Left lung (tissue), 10 donors: ENCODE data around the gene PRG2. TPM values are rescaled to one million over a fixed set of nuclear protein-coding genes. Genes with fewer than 3 reads are reported as not detected.

Source experiments
- ATAC-seq: fragments of 200-7000 bp; cut with Tn5 transposase; one replicate; pipeline ENCODE4 v1.9.1; 2020; ENCODE audit warnings: moderate library complexity
- DNase-seq, 4 donors: peaks; one replicate each; pipeline ENCODE4 v3.0.0-alpha.2; 2013 to 2020
- H3K27ac ChIP-seq, 2 donors: fragments of 200-600 bp; sonication (generic) in 1 of 2; one replicate each; pipeline versions ENCODE4 v1.5.0 to v1.8.0; 2020 to 2021
- H3K27me3 ChIP-seq, 2 donors: fragments of 200-600 bp; sonication (generic) in 1 of 2; one replicate each; pipeline versions ENCODE4 v1.5.0 to v1.8.0; 2020 to 2021
- H3K36me3 ChIP-seq, 2 donors: fragments of 200-600 bp; sonication (generic) in 1 of 2; one replicate each; pipeline versions ENCODE4 v1.5.0 to v1.8.0; 2020 to 2021
- H3K4me1 ChIP-seq, 2 donors: fragments of 200-600 bp; one replicate each; pipeline ENCODE4 v1.8.0; 2021
- H3K4me3 ChIP-seq, 2 donors: fragments of 200-600 bp; sonication (generic) in 1 of 2; one replicate each; pipeline versions ENCODE4 v1.5.0 to v1.8.0; 2020 to 2021; ENCODE audit warnings: mild to moderate bottlenecking in 1 of 2
- H3K9me3 ChIP-seq, 2 donors: fragments of 200-600 bp; sonication (generic) in 1 of 2; one replicate each; pipeline versions ENCODE4 v1.5.0 to v1.8.0; 2020 to 2021
- CTCF ChIP-seq, 2 donors: fragments of 200-600 bp; sonication (generic) in 1 of 2; IDR thresholded peaks; one replicate each; pipeline versions ENCODE4 v1.5.0 to v1.8.0; 2021; ENCODE audit warnings: antibody characterized with exemption in 2 of 2
- intact Hi-C, 2 donors: fragments of 100-400 bp; cut with DNase I; formaldehyde crosslinking; loops; one replicate each; pipeline versions ENCODE4 v1.11.2 to v1.14.2; 2022
- polyA plus RNA-seq, 6 donors: library from polyadenylated mRNA; unstranded; fragments of 120-200 nt; gene quantifications; one replicate each; pipeline ENCODE4 v1.2.1, GENCODE V29; 2013; ENCODE audit not compliant: insufficient read length in 6 of 6
- total RNA-seq, 2 donors: library from RNA; stranded (reverse); fragmentation: NEBNext Ultra II Directional; extraction: Animal tissue kit (Norgen Biotek cat#: 25700); gene quantifications; one replicate each; pipeline ENCODE4 v1.2.1, GENCODE V29; 2021
- donor health status: DM: no; HTN: yes; CAD: no.
- donor health status: DM: no; HTN: no; CAD: no.

The PRG2 gene
- total and polyA plus RNA-seq, 8 donors: 0.34 to 1.7 (median 1.3) TPM; not detected in 1

GRCh38 chr11:57376095-57377090 lies 14.1 kb downstream of the PRG2 start:
- DNase-seq: no peak
- TF ChIP-seq CTCF (IDR thresholded peaks at IDR 0.05): no peak
- Histone ChIP-seq H3K36me3 (no peaks in the 10 kb centered on the region), H3K4me3 (no peak overlapping the region), H3K4me1 (no peaks in the 10 kb centered on the region), H3K27me3 (peaks cover 0 to 13% of the 10 kb centered on the region in 2 donors), H3K27ac (no peak overlapping the region), H3K9me3 (no peaks in the 10 kb centered on the region)
- intact Hi-C loops: no loop called here
- no peak for ATAC-seq

GRCh38 chr11:57375490-57375889 lies 15.0 kb downstream of the PRG2 start:
- DNase-seq: peak in 1 of 4 donors; percentile 41
- intact Hi-C loops: no loop called here
- peaks cover 0 to 13% of the 10 kb centered on the region in 2 donors for H3K27me3 ChIP-seq
- no peaks in the 10 kb centered on the region for H3K36me3 ChIP-seq
- no peak for TF ChIP-seq CTCF (IDR thresholded peaks at IDR 0.05)
- H3K27ac ChIP-seq: no peak overlapping the region
- no peaks in the 10 kb centered on the region for H3K4me1 ChIP-seq
- H3K9me3 ChIP-seq: no peaks in the 10 kb centered on the region
- ATAC-seq: no peak
- H3K4me3 ChIP-seq: no peak overlapping the region

GRCh38 chr11:57374966-57375365 lies 15.5 kb downstream of the PRG2 start:
- Histone ChIP-seq H3K27ac (no peak overlapping the region), H3K27me3 (peaks cover 0 to 13% of the 10 kb centered on the region in 2 donors), H3K4me1 (no peaks in the 10 kb centered on the region), H3K9me3 (no peaks in the 10 kb centered on the region), H3K4me3 (no peak overlapping the region), H3K36me3 (no peaks in the 10 kb centered on the region)
- TF ChIP-seq CTCF (IDR thresholded peaks at IDR 0.05): no peak
- intact Hi-C loops: no loop called here
- DNase-seq (no peak), ATAC-seq (no peak)

- DNase-seq (no peak), ATAC-seq (no peak)
- no peak for TF ChIP-seq CTCF (IDR thresholded peaks at IDR 0.05)
- H3K4me1 ChIP-seq: peaks cover 0 to 11% of the 10 kb centered on the region in 2 donors
- no peak overlapping the region for H3K4me3 ChIP-seq
- no peaks in the 10 kb centered on the region for H3K9me3 ChIP-seq
- H3K27me3 ChIP-seq: peaks cover 0 to 13% of the 10 kb centered on the region in 2 donors
- intact Hi-C loops: no loop called here
- H3K36me3 ChIP-seq: no peaks in the 10 kb centered on the region
- no peak overlapping the region for H3K27ac ChIP-seq
Observed at GRCh38 chr11:57373146-57373545, 17.3 kb downstream of the PRG2 start.

- no peaks in the 10 kb centered on the region for H3K27me3 ChIP-seq
- no peak overlapping the region for H3K4me3 ChIP-seq
- H3K36me3 ChIP-seq: no peaks in the 10 kb centered on the region
- DNase-seq: no peak
- intact Hi-C loops: no loop called here
- peaks cover 0 to 14% of the 10 kb centered on the region in 2 donors for H3K4me1 ChIP-seq
- ATAC-seq: no peak
- H3K9me3 ChIP-seq: no peaks in the 10 kb centered on the region
- H3K27ac ChIP-seq: no peak overlapping the region
- no peak for TF ChIP-seq CTCF (IDR thresholded peaks at IDR 0.05)
Observed at GRCh38 chr11:57370941-57371340, 19.5 kb downstream of the PRG2 start.
